NT2/D1 (cell line): ENCODE measurements around the gene CPE.

Experiments
- SUZ12 ChIP-seq: IDR thresholded peaks from 2 replicates; pipeline ENCODE4 v1.6.1; 2011; ENCODE audit not compliant: insufficient read length, insufficient read depth; ENCODE audit errors: extremely low read depth
- YY1 ChIP-seq: IDR thresholded peaks from 2 replicates; pipeline ENCODE4 v1.6.1; 2011; ENCODE audit not compliant: insufficient read length, insufficient read depth
- ZNF274 ChIP-seq: IDR thresholded peaks from 2 replicates; pipeline ENCODE4 v1.6.1; 2011; ENCODE audit warnings: mild to moderate bottlenecking, low read depth, low read length

DNA sequence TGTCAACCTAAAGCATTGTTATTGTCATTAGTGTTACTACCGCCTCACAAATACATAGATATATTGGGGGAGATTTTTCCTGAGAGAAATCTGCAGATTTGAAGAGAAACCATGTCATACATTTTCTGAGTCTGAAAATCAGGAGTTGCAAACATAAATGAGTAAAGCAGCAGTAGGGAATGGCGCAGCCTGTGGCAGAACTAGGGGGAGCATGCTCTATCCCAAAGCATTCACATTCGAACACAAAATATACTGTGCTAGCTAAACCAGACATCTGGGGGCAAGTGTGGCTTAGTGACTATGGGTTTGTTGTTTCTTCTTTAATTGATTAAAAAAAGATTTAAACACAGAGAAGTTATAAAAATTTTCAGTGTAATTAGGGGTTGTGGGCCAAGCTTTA is 83.2 kb downstream of the CPE start:
- TF ChIP-seq YY1 (no peak), ZNF274 (no peak), SUZ12 (no peak)
